ENCODE measurements around the gene MORC3. TPM values are rescaled to one million over a fixed set of nuclear protein-coding genes. Genes with fewer than 3 reads are reported as not detected.
A peak's percentile ranks its signal among the peaks of the same experiment; 100 is the strongest.

MORC3 gene
- total and polyA plus RNA-seq, 4 donors, result 3.9 to 44.1 (median 14.1) TPM

- under 1% methylated on average over 62 of the region's 62 CpGs for WGBS
- no peaks in the 10 kb centered on the region for H3K9me3 ChIP-seq (ENCODE audit: control insufficient read depth in 4 of 4, low read length in 3 of 4)
Measured at GRCh38 chr21:36320421-36321324, 676 bp downstream of the MORC3 start.

More at GRCh38 chr21:36320421-36321324, 676 bp downstream of the MORC3 start:
- peak overlapping the region; percentile 96 to 97 for H3K27ac ChIP-seq (ENCODE audit: low read depth in 1 of 2, low read length in 2 of 2)
- DNase-seq (ENCODE audit: low spot score), result peak; percentile 85
- peak overlapping the region; percentile 53 to 67 for H3K9ac ChIP-seq (ENCODE audit: low read depth in 1 of 2, low read length in 2 of 2)
- no peak for TF ChIP-seq YY1 (IDR thresholded peaks at IDR 0.05)
- no peak for TF ChIP-seq HNF4G (IDR thresholded peaks at IDR 0.05)
- no peak for TF ChIP-seq GABPA (IDR thresholded peaks at IDR 0.05 in 1 of 2, conservative IDR thresholded peaks at IDR 0.05 in 1 of 2)
- TF ChIP-seq HNF4A (conservative IDR thresholded peaks at IDR 0.05), result no peak
- no peak for TF ChIP-seq ATF3 (IDR thresholded peaks at IDR 0.05)
- TF ChIP-seq FOXA2 (IDR thresholded peaks at IDR 0.05), result no peak
- TF ChIP-seq ZBTB33 (IDR thresholded peaks at IDR 0.05), result no peak
- TF ChIP-seq RAD21 (IDR thresholded peaks at IDR 0.05), result no peak
- no peak for TF ChIP-seq SP1 (IDR thresholded peaks at IDR 0.05)
- no peak for TF ChIP-seq EGR1 (IDR thresholded peaks at IDR 0.05; ENCODE audit: low read depth in 2 of 2)
- no peak for TF ChIP-seq CTCF (IDR thresholded peaks at IDR 0.05; ENCODE audit: low read depth, low read length, missing input control)
- TF ChIP-seq JUND (IDR thresholded peaks at IDR 0.05), result no peak
- no peak for TF ChIP-seq RXRA (IDR thresholded peaks at IDR 0.05)
- no peak for TF ChIP-seq TAF1 (conservative IDR thresholded peaks at IDR 0.05)
- no peak for TF ChIP-seq REST (IDR thresholded peaks at IDR 0.05)
- TF ChIP-seq MAX (IDR thresholded peaks at IDR 0.05), result no peak
- TF ChIP-seq FOXA1 (IDR thresholded peaks at IDR 0.05), result no peak
- no peak for TF ChIP-seq NR2F2 (IDR thresholded peaks at IDR 0.05)
- H3K36me3 ChIP-seq (ENCODE audit: control insufficient read depth in 4 of 4, insufficient read depth in 3 of 4, low read depth in 1 of 4, low read length in 3 of 4), result no peaks in the 10 kb centered on the region
- H3K4me1 ChIP-seq (ENCODE audit: control insufficient read depth in 4 of 4, insufficient read depth in 4 of 4, low read length in 3 of 4), result peaks cover 5 to 31% (median 26%) of the 10 kb centered on the region in 4 donors
- no peaks in the 10 kb centered on the region for H3K27me3 ChIP-seq (ENCODE audit: control insufficient read depth in 4 of 4, insufficient read depth in 4 of 4, low read length in 3 of 4)
- H3K4me3 ChIP-seq (ENCODE audit: low read depth in 1 of 3, low read length in 3 of 3), result peak overlapping the region; percentile 78 to 97 (median 93)
